Stimulated activated naive CD4-positive, alpha-beta T cell (primary cell): Measurements from ENCODE around the gene TMEM35A.
"Not testable (repeated sequence)": the region's sequence is repeated elsewhere in the genome, so short reads cannot be mapped to it uniquely, and the experiment has no call there.

Experiments
- DNase-seq, 6 experiments: peaks; one replicate each; lab custom pipeline; 2025; lab: John Stamatoyannopoulos, UW

The TMEM35A gene, protein sequence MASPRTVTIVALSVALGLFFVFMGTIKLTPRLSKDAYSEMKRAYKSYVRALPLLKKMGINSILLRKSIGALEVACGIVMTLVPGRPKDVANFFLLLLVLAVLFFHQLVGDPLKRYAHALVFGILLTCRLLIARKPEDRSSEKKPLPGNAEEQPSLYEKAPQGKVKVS

DNA sequence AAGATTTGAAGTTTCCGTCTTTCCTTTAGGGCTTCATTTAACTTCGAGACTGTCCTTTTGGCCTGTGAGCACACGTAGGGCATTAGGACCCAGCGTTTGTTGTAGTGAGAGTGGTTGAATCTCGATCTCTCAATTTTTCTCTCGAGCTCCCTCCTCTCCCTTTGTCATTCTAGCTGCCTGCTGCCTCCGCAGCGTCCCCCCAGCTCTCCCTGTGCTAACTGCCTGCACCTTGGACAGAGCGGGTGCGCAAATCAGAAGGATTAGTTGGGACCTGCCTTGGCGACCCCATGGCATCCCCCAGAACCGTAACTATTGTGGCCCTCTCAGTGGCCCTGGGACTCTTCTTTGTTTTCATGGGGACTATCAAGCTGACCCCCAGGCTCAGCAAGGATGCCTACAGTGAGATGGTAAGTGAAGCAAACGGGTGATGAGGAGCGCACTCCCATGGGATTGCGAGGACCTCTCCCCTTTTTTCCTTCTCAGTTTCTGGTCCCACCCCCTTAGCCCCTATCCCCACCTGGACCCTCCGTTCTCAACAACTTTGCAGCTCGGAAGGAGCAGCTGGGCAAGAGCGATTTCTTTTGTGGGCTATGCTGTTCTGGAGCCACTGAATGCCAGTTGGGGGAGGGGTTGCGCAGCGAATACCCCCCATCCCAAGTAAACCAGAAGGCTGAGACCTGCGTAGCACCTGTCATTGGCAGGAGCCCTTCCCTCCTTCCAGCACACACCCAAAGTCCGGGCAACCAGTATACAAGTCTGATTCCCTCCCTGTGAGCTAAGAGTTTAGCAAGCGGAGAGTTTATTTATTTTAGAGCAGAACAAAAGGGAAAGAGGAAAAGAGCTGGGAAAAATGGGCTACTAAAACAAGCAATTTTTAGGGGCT is at the start of gene TMEM35A:
TSS of gene TMEM35A (plus strand) at position 164 of the 883 bp plus-strand sequence. CDS start at position 288, 124 bp downstream.
- no peak for DNase-seq

DNA sequence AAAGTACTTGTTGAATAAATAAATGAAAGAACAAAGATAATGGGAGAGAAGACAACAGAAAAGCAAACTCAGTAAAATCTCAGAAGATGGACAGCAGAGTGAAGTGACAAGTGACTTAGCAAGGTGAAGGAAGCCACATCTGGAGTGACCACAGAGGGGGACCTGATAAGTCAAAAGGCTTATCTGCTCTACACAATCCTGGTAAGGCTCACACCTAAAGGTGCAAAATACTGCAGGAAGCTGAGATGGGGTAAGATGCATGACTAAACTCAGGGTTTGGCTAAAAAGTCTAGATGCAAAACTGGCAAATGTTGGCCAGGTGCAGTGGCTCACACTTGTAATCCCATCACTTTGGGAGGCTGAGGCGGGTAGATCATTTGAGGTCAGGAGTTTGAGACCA is 49.0 kb upstream of the TMEM35A start:
- DNase-seq: no peak

DNA sequence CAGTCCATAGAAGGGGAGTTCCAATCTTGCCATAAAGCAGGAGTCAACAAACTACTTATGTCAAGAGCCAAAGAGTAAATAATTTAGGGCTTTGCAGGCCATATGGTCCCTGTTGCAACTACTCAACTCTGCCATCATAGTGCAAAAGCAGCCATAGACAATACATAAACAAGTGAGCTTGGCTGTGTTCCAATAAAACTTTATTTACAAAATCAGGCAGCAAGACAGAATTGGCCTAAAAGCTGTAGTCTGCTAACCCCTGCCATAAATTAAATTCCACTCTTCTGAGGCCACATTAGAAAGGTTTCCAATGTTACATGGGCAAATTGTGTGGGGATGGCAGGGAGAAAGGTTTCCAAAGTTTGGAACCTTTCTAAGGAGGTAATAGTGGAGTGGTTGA is 41.4 kb upstream of the TMEM35A start:
- no peak for DNase-seq

DNA sequence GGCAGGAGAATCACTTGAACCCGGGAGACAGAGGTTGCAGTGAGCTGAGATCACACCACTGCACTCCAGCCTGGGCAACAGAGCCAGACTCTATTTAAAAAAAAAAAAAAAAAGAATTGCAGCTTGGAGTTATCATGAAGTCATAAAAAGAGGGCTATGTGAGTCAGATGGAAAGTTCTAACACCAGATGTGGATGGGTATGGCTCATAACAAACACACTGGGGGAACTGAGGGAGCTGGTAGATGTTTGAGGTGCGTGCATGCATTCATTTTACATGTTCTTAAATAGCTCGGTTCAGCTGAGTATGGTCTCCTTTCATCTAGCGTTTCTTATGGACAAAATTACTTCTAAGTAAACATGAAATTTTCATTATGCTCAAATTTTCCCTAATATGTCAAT is 38.5 kb upstream of the TMEM35A start:
- DNase-seq: no peak

DNA sequence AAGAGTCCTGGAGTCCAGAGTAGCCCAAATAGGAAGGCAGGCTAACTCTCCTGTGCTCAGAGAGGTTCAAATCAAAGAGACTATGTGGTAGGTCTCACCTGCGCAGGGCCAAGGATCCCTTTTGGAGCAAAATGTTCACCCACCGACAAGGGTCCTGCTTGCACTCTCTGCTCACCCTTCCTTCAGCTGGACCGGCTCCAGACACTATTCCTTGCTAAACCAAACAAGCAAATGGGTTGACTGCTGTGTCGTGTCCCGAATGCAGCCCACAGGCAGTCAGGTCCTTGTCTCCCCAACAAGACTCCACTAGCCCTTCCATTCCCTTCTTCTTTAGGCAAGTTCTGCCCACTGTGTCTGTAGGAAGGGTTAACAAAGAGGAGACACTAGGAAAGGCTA is 27.5 kb upstream of the TMEM35A start:
- peak in 1 of 6 experiments; percentile 22 for DNase-seq

DNA sequence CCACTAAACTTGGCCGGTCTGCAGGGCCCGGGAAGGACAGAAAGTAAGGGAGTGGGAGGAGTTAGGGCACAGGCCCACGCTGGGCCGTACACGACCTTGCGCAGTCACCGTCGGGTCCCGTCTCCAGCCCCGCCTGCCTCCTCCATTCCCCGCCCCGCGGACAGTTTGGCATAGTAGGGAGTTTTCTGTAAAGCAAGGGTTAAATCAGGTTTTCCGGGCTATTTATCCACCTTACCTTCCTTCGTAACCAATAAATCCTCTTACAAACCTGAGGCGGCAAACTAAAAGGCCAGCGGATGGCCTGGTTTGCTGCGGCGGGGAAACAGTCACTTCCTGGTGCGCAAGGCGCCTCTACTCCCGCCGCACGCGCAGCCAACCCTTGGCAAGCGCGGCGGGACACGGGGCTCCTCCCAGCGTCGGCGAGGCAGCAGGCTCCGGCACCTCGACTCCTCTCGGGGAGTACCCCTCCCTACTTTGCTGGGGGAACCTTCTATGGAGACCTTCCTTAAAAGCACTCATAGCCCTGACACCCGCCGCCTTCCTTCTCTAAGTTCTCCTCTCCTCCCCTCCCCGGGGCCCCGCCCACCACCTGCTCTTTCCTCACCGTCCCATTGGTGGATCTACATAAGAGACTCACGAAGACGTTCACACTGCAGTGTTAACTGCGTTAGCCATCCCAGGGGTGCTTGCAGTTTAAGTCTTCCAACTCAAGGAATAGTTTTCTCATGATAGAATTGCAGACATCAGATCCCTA is 27.0 kb upstream of the TMEM35A start, which contains the start of gene TRMT2B:
TSS of gene TRMT2B (minus strand) at position 563 of the 754 bp plus-strand sequence. CDS start 9,822 bp downstream, outside the sequence.
- DNase-seq: peak; percentile 66 to 87 (median 77)

DNA sequence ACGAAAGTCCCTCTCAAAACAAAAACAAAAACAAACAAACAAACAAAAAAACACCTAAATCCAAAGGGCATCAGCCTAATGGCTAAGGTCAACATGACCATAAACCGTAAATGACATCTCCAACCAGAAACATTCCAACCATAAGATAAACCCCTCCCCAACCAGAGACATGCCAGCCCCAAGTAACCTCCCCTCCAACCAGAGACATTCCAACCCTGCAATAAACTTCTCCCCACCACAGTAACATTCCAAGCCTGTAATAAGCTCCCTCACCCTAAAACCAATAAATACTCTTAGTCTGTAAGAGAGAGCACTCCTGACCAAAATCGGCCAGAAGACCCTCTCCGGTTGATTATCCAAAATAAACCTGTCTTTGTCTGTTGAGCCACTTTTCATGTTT is 22.1 kb upstream of the TMEM35A start:
- not testable (repeated sequence) for DNase-seq

DNA sequence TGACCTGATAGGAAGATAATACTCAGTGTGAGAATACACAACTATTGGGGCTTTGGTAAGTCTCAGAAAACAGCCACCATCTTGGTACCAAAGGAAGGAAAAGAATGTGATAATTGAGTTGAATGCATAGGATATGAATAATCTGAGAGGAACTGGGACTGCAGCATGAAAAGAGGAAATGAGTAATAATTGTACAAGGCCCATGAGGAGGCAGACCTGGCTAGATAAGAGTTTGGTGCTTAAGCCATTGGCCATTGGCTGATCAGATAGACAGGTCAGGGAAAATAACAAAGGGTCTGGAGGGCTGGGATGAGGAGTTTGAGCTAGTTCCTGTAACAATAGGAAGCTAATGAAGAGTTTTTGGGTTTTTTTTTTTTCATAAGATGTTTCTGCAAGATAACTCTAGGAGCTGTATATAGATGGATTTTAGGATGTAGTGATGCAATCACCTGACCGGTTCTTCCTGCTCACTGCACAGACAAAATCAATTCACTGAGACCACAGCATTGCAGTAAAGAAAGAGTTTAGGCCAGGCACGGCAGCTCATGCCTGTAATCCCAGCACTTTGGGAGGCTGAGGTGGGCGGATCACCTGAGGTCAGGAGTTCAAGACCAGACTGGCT is 21.5 kb upstream of the TMEM35A start:
- DNase-seq: no peak

DNA sequence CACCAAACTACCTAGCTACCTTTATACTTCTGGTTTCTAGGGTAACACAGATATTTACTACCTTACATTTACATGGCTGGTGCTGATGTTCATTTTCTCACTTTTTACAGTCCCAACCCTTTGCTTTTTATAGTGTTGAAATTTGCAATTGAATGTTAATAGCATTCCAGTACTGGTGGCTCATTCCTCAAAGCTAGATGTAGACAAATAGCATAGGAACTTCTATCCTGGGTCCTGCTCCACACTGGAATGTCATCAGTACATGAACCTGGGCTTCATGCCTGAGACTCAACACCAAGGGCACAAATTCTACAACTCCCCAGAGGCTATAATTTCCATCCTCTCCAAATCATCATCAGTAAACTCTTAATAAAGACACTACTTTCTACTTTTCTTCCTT is 16.5 kb upstream of the TMEM35A start:
- no peak for DNase-seq

DNA sequence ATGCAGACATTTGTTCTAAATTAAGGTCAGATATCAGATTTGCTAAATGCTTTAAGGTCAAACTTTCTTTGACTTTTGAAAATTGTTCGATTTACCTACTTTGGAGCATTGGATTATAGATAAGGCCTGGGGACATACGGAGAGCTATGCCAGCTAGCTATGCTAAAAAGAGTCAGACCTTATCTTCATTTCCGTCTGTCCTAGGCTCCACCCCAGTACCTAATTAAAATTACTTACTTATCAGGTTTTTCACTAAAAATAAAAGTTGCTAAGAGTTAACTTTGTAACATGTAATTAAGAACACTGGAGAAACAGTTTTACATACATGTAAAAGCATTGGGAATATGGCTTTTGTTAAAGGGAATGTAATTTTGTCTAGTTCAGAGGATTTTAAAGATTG is 7.1 kb upstream of the TMEM35A start:
- DNase-seq: no peak

DNA sequence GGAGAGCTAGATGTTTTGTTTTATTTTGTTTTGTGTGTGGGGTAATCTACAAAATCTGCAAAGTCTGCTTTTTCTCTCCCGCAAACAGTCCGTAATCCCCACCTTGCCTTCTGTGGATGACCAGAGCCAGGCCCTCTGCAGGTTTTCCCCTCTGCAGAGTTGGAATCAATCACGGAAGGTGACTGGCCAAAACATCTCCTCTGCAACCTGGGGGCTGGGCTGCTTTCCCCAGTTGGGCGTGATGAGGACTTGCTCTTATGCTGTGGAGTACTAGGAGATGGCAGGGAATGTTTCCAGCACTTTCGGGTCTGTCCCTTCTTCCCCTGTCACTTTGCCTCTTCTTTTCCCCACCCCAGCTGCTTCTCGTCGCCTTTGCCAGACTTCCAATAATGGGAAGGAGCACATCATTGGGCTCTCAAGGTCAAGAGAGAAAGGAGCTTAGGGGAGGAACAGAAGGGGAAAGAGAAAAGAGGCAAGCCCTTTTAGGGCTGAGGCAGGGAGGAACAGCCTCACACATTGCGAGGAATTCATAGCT is 1.1 kb downstream of the TMEM35A start:
- DNase-seq: no peak

DNA sequence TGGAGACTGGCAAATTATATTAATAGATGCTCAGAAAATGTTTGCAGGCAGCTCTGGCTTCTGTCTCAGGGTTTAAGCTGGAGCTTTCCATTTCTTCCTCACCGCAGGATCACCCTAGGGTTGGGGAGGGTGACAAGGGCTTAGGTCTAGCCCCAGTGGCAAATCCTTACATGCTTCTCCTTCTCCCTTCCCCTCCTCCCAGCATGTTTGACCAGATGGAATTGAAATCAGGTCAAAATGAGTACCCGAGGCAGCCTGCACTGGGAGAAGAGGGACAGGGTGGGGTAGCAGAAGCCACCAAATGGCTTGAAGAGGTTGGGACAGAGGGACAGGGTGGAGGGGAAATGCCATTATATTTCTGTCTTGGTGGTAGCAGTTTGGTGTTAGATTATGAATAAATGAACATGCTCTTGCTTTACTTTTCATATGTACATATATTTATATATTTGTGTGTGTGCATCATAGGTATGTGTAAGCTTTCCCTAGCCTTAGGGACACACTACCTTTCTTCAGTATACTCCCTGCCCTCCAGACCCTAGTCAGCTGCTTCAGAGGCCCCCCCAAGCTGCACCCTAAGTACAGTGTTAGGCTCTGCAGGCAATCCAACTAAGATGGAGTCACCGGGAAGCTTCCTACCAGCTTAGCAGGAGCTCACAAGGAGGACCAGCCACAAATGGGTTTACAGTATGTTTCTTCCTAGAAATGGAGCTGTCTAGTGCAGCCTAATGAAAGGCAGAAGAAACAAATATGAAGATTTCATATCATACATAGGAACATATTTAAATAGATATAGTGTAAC is 1.8 kb downstream of the TMEM35A start:
- no peak for DNase-seq

DNA sequence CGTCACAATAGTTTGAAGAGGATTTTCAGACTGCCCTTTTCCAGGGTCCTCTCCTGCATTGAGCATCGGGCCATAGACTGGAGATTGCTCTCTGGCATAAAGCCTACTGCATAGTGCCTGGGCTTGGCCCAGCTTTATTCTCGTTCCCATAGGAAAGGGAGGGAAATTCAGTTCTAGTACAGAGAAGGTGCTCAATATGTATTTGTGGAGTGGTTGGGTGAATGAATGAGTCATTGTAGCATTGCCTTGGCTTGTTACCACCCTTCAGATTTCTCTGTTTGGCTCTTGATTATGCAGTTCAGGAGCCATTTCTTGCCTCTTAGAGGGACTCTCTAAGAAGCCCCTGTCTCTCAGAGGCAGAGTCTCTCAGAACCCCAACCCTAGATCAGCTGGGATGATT is 2.6 kb downstream of the TMEM35A start:
- no peak for DNase-seq

DNA sequence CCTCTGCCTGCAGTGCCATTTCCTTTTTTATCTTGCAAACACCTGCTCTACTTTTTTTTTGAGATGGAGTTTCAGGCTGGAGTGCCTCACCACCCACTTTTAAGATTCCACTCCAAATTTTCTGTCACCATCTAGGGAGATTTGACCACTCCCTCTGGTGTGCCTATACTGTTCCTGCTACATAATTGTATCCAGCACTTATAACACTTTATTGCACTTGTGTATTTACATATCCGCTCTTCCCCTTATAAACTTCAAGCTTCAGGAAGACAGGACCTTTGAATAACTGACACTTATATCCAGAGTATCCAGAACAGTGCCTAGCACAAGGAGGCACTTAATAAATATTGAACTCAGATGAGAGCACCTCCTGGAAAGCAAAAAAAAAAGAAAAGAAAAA is 13.1 kb downstream of the TMEM35A start:
- DNase-seq: no peak

DNA sequence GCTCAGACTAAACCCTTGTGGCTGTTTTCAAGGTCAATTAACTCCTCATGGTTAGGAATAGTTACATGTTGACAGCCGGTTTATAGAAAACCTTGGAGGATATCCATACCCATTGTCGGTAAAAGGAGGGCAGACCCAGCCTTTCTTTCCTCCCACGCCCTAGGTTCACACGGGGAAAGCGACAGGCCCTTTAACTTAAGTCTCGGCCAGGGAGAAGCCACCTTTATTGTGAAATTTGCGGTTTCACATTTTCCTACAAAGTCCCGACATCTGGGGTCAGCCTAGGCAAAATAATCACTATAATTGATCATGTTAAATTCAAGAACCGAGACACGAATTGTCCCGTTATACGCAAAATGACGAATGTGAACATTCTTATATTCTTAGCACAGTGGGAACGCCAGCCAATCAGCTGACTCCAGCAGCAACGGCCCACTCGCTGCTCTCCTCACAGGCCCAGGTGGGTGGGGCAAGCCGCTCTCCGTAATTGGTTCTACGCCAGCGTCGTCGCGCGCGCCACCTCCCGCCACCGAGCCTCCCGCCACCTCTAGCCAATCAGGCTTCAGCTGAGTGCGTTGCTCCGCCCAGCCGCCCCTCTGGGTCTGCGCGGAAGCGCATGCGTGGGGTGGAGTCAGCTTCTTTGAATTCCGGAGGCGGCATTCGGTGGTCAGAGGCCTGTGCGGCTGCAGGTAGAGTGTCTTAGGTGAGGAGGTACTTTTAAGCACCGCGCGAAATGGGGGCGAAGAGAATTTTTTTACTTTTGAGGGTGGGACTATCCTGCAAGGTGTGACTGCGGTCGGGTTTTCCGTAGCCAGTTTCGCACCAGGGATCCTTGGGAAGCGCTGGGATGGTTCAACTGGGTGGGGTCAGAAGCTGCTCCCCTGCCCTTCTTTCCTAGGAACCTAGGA is 19.1 kb downstream of the TMEM35A start, which contains the start of gene CENPI:
TSS of gene CENPI (plus strand) at position 659 of the 908 bp plus-strand sequence. CDS start 2,867 bp downstream, outside the sequence.
- DNase-seq: peak; percentile 85 to 94 (median 90)

DNA sequence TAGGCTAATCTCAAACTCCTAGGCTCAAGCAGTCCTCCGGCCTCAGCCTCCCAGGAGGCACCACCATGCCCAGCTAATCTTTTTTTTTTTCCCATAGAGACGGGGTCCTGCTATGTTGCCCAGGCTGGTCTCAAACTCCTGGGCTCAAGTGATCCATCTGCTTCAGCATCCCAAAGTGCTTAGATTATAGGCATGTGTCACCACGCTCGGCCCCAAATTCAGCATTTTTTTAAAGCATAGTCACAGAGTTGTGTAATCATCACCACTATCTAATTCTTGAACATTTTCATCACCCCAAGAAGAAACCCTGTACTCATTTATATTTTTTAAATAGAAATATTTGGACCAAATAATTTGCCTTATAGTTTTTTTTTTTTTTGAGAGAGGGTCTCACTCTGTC is 29.6 kb downstream of the TMEM35A start:
- no peak for DNase-seq

DNA sequence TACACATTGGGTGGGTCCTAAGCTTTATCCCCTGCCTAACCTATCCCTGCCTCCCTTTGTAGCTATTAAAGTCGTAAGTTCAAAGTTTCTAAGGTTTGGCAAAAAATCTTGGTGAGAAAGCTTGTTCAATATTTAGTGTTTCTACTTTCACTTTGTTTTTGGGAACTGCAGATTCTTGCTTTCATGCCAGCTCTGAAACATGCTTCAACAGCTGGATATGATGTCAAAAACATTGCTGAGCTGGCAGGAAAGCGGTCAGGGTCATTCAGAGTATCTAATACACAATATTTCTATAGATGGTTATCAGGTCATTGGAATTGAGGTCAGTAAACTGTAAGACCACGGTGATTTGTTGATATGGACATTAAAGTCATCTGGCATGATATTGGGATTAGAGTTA is 39.0 kb downstream of the TMEM35A start:
- DNase-seq: no peak

DNA sequence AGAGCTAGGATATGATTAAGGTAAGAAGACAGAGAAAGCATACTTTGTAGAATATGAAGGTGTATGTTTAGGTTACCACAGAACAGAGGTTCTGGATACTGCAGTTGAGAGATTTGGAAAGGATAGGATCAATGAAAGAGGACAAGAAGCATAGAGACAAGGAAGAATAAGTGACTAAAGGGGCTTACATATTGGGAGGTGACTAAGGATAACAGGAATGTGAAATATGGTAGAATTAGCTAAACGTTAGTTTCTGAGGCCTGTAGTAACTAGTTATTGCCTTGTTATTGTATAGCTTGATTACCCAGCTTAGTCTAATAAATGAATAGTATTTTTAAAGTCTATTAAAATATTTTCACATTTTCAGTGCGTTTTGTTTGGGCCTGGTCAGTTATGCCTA is 57.6 kb downstream of the TMEM35A start:
- DNase-seq: no peak
